PFSK-1 (cell line): ENCODE measurements around the gene MTUS2.

ENCODE experiments used
- FOXP2 ChIP-seq: optimal IDR thresholded peaks from 2 replicates; pipeline ENCODE3; 2011; ENCODE audit warnings: borderline replicate concordance, control low read depth, inconsistent platforms; ENCODE audit not compliant: insufficient read depth; ENCODE audit errors: extremely low read length, extremely low read depth
- POLR2AphosphoS5 ChIP-seq: IDR thresholded peaks from 2 replicates; pipeline ENCODE4 v1.6.1; 2012; ENCODE audit warnings: low read depth, mild to moderate bottlenecking, control low read depth, low read length, moderate library complexity
- SIN3A ChIP-seq: IDR thresholded peaks from 2 replicates; pipeline ENCODE4 v1.6.1; 2012; ENCODE audit warnings: mild to moderate bottlenecking, low read length, moderate library complexity, borderline replicate concordance; ENCODE audit not compliant: insufficient read depth
- TAF1 ChIP-seq: IDR thresholded peaks from 2 replicates; pipeline ENCODE4 v1.6.1; 2012; ENCODE audit warnings: low read length, control low read depth, borderline replicate concordance; ENCODE audit not compliant: insufficient read depth
- TF ChIP-seq, protein P1 (sequence below), 2 experiments: IDR thresholded peaks; 2 replicates each; pipeline versions ENCODE4 v1.6.1 to v1.8.0; 2011 to 2012; ENCODE audit warnings: low read depth in 2 of 2, low read length in 2 of 2, control low read depth in 1 of 2, inconsistent platforms in 1 of 2, mild to moderate bottlenecking in 1 of 2, moderate library complexity in 1 of 2; ENCODE audit not compliant: insufficient read depth in 1 of 2

The MTUS2 gene

DNA sequence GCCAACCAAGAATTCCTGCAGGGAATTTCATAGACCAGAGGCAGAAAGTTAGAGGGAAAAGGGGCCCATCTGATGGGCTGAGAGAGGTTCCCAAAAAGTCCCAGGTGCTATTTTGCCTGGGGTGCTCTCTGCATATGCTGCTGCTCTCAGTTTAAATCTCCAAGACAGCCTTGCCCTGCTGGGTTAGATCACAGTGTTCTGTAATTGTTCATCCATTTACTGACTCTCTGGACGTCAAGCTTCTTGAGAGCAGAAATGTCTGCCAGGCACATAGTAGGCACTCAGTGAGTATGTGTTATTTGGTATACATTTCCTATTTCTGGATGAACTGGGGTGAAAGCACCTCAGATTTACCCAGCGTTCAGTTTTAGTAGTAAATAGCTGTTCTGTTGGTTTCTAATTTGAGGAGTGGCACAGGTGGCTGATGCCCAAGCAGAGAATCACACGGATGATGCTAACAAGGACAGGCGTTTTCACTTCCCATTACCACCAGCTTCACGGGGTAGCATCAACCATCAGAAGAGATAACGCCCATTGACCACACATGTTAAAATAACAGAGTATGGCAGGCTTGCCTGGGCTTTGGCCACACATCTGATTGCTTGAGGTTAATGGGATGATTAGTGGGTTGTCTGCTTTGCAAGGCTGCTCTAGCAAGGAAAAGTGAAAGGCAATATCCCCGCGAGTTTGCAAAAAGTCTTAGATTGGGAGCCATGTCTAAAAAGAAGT lies 614.2 kb downstream of the MTUS2 start:
- no peak for TF ChIP-seq POLR2AphosphoS5
- TF ChIP-seq, protein P1, sequence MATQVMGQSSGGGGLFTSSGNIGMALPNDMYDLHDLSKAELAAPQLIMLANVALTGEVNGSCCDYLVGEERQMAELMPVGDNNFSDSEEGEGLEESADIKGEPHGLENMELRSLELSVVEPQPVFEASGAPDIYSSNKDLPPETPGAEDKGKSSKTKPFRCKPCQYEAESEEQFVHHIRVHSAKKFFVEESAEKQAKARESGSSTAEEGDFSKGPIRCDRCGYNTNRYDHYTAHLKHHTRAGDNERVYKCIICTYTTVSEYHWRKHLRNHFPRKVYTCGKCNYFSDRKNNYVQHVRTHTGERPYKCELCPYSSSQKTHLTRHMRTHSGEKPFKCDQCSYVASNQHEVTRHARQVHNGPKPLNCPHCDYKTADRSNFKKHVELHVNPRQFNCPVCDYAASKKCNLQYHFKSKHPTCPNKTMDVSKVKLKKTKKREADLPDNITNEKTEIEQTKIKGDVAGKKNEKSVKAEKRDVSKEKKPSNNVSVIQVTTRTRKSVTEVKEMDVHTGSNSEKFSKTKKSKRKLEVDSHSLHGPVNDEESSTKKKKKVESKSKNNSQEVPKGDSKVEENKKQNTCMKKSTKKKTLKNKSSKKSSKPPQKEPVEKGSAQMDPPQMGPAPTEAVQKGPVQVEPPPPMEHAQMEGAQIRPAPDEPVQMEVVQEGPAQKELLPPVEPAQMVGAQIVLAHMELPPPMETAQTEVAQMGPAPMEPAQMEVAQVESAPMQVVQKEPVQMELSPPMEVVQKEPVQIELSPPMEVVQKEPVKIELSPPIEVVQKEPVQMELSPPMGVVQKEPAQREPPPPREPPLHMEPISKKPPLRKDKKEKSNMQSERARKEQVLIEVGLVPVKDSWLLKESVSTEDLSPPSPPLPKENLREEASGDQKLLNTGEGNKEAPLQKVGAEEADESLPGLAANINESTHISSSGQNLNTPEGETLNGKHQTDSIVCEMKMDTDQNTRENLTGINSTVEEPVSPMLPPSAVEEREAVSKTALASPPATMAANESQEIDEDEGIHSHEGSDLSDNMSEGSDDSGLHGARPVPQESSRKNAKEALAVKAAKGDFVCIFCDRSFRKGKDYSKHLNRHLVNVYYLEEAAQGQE (IDR thresholded peaks at IDR 0.05; ENCODE audit: insufficient read depth in 1 of 2, low read depth in 2 of 2, low read length in 2 of 2) = no peak
- TF ChIP-seq TAF1 = no peak

DNA sequence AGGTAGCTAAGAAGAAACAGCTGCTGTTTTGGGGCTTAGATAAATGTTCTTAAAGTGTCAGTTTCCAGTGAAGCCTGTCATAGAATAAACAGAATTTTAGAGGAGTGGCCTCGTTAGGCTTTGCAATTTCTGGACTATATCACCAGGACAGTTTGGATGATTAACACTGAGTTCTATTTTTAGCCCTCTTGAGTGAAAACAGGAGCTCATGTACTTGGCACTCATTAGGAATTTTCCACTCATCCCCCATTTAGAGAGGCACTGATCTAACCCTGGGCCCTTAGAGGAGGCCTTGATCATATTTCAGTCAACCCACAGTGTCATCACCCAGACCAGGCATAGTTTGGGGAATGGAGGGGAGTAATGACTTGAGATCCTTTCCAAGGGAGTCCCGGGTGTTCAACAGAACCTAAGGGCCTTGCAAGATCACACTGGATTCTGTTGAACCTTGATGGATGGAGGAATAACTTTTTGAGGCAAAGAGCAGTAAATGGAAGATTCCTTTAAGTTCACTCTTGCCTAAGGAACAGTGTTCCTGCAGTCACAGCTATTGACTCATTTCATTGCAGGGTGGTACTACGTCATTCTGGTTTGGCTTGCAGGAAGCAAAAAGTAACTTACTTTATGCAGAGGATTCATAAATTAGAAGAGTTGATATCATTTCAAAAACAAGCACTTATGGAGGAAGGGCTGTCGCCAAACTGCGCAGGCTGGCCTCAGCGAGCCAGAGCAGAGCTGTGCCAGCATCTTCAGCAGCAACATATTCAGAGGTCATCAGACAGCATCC lies 615.2 kb downstream of the MTUS2 start:
- no peak for TF ChIP-seq POLR2AphosphoS5
- TF ChIP-seq, protein P1 (IDR thresholded peaks at IDR 0.05; ENCODE audit: insufficient read depth in 1 of 2, low read depth in 2 of 2, low read length in 2 of 2) = no peak
- no peak for TF ChIP-seq FOXP2
- TF ChIP-seq TAF1 = no peak
- no peak for TF ChIP-seq SIN3A

GRCh38 chr13:29436291-29436690 lies 616.2 kb downstream of the MTUS2 start:
- TF ChIP-seq SIN3A = no peak
- TF ChIP-seq TAF1 = no peak

- TF ChIP-seq, protein P1 (IDR thresholded peaks at IDR 0.05; ENCODE audit: insufficient read depth in 1 of 2, low read depth in 2 of 2, low read length in 2 of 2) = no peak
- TF ChIP-seq TAF1 (no peak), FOXP2 (no peak), SIN3A (no peak), POLR2AphosphoS5 (no peak)
Measured at GRCh38 chr13:29436721-29437280, 616.7 kb downstream of the MTUS2 start.

- TF ChIP-seq, protein P1 (IDR thresholded peaks at IDR 0.05; ENCODE audit: insufficient read depth in 1 of 2, low read depth in 2 of 2, low read length in 2 of 2) = no peak
- TF ChIP-seq FOXP2 (no peak), SIN3A (no peak), TAF1 (no peak), POLR2AphosphoS5 (no peak)
Measured at GRCh38 chr13:29438769-29439168, 618.6 kb downstream of the MTUS2 start.
